Right hindlimb (tissue), 1 donor: ENCODE measurements around the gene PRSS27.
"Not testable (repeated sequence)": the region's sequence is repeated elsewhere in the genome, so short reads cannot be mapped to it uniquely, and the experiment has no call there.

ENCODE experiments used
- DNase-seq: peaks from one replicate; pipeline ENCODE4 v3.0.0-alpha.2; 2018

Gene PRSS27

DNA sequence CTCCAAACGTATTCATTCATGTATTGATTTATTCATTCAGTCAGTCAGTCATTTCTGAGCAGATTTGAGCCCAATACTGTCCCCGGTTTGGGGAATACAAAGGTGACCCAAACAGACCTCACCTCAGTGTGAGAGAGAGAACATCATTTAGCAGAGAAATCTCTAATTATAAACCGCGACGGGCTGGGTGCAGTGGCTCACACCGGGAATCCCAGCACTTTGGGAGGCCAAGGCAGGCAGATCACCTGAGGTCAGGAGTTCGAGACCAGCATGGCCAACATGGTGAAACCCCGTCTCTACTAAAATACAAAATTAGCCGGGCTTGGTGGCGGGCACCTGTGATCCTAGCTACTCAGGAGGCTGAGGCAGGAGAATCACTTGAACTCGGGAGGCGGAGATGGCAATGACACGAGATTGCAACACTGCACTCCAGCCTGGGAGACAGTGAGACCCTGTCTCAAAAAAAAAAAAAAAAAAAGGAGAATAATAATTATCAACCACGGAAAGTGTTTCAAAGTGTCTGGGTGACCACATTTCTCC is 1.7 kb upstream of the PRSS27 start:
- DNase-seq, result not testable (repeated sequence)

DNA sequence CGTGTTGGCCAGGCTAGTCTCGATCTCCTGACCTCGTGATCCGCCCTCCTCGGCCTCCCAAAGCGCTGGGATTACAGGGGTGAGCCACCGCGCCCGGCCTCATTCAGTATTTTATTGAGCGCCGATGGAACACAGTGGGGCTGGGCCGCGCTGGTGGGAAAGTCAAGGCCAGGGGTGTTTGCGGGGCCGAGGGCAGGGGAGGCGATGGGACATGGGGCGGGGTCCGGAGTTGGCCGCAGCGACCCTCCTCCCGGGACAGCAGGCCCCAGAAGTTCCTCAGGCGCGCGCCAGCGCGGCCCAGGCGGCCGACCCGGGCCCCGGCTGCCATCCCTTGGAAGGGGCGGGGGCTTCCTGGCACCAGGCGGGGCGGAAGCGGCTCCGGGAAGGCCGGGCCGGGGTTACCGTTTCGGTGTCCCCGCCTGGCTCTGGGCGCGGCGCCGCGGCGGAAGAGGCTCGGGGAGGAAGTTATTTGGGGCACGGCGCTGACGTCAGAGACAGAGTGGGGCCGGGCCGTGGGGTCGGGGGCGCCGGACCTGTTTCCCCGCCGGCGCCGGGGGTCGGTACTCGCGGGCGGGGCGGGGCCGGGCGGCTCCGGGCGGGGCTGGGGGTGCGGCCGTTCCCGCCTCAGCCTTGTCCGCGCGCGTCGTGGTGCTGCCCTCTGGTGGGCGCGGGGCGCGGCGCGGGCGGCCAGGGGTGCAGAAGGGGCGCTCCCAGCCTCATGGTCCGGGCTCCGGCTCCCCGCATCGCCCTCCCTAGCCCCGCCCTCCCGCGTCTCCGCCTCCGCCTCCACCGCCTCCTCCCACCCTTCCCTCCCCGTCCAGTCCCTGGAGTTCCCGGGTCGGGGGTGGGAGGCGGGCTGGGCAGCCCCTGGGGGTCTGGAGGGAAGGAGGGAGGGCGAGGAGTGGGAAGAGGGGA is 952 bp upstream of the PRSS27 start:
- peak; percentile 88 for DNase-seq

- DNase-seq, result no peak
Observed at GRCh38 chr16:2719328-2720063, 528 bp downstream of the PRSS27 start.

GRCh38 chr16:2717383-2718263 is 2.4 kb downstream of the PRSS27 start:
- no peak for DNase-seq

GRCh38 chr16:2716948-2717347 is 3.1 kb downstream of the PRSS27 start:
- no peak for DNase-seq

DNA sequence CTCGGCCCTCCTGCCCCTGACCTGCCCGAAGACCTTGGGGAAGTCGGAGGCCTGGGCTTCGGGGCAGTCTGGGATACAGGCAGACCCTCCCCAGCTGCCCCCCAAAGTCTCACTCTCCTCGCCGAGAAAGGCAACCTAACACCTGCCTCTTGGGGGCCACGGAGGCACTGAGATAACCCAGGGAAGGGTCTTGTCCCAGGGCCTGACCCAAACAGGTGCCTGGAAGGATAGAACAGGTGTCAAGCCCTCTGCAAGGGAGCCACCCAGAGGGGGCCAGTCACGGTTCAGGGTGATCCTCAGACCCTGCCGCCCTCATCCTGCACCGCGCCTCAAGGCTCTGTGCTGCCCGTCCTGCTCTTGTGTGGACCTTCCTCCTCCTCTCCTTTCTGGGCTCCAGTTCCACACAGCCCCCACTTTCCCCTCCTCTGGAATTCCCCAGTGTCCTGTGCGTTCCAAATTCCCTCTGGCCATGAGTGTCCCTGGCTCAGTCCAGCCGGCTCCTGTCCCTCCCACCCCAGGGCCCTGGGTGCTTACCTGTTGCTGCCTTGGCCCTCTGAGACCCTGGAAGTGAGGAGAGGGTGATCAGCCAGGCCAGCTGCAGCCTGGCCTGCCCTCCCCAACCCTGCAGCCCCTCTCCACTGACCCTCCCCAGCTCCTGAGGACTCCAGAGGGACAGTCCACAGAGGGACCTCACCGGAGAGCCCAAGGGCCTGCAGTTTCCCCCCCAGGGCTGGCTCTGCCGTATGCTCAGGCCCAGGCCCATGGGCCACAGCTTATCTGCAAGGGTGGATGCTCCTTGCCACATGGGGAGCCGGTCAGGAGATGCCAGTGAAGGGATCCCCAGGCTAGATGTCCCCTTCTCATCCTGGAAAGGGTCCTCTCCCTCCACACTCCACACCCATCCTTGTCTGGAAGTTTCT is 3.8 kb downstream of the PRSS27 start:
- no peak for DNase-seq

DNA sequence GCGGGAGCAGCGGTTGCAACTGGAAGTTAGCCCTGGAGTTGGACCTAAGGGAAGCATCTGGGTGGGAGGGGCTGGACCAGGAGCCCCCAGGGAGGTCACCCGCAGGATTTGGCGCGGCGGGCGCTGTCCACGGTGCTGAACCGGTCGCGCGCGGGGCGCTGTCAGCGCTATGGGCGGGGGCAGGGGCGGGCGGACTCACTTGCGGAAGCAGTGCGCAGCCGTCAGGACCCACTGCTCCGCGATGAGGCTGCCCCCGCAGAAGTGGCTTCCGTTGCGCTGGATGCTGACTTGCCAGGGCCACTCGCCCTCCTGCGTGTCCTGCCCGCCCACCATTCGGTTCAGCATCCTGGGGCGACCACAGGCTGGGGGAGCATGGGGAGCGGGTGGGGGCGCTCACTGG is 4.5 kb downstream of the PRSS27 start:
- peak; percentile 77 for DNase-seq

GRCh38 chr16:2715064-2715463 is 5.0 kb downstream of the PRSS27 start:
- DNase-seq, result no peak

- no peak for DNase-seq
Observed at GRCh38 chr16:2713985-2714774, 5.8 kb downstream of the PRSS27 start.

- no peak for DNase-seq
Observed at GRCh38 chr16:2713523-2713922, 6.5 kb downstream of the PRSS27 start.

DNA sequence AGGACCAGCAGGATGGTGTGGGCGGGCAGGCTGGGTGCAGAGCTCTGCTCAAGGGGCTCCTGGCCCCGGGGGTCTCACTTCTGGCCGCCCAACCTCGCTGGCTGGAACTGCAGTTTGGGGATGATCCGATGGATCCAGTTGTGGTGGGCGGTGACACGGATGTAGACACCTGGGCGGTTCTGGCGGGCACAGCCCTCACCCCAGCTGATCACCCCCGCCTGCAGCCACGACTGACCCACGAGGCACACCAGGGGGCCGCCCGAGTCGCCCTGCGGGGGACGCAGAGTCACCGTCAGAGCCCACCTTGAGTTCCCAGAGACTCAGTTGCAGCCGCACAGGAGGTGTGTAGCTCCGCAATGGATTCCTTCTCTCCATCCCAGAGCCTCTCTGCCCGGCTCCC is 7.5 kb downstream of the PRSS27 start:
- DNase-seq, result no peak

GRCh38 chr16:2712063-2712441 is 8.0 kb downstream of the PRSS27 start:
- no peak for DNase-seq

DNA sequence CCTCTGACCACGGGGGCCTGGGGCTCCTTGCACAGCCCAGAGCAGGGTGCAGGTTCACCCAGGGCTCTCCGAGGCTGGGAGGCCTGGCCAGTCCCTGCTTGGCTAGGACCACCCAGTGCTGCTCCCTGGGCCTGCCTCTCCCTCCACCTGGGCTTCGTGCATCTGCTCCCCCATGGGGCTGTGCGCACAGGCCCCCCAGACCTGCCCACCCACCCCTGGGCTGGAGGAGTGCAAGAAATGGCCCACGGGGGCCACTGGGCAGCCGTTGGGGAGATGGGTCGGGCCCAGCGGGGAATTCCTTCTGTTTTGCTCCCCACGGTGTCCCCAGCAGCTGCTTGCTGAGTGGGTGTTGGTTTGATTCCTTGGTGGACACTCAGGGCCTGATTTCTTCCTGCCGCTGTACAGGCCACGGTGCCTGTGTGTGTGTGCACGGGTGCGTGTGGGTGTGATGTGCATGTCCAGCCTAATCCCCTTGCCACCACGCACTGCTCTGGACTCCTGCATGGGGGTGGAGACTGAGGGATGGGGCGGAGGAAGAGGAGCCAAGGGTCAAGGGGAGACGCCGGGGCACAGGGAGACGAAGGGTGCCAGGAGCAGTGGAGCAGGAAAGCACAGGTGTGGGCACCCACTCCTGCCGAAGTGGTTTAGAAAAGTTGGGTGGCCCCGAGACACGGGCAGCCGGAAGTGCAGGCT is 8.5 kb downstream of the PRSS27 start:
- DNase-seq, result no peak

DNA sequence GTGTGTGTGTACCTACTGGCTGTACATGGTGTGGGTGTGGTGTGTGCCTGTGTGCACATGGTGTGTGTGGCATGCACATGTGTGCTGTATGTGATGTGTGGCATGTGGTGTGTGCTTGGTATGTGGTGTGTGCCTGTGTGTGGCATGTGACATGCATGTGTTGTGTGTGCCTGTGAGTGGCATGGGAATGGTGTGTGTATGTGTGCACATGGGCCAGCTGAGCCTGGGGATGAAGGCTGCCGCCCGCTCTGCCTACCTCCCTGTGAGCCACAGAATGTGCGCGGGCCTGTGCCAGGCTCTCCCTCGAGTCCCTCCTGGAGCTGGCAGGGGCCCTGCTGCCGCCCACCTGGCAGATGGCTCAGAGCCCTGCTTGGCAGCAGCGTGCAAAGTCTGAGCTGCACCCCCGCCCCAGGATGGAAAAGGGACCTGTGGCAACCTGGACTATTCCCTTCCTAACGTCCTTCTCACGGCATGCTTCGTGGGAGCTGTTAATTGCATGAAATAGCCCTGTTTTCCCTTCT is 9.3 kb downstream of the PRSS27 start:
- no peak for DNase-seq

GRCh38 chr16:2710021-2710710 is 9.9 kb downstream of the PRSS27 start:
- DNase-seq, result no peak

- no peak for DNase-seq
Observed at GRCh38 chr16:2709588-2709984, 10.4 kb downstream of the PRSS27 start.

- no peak for DNase-seq
Observed at GRCh38 chr16:2708955-2709587, 11.0 kb downstream of the PRSS27 start.

DNA sequence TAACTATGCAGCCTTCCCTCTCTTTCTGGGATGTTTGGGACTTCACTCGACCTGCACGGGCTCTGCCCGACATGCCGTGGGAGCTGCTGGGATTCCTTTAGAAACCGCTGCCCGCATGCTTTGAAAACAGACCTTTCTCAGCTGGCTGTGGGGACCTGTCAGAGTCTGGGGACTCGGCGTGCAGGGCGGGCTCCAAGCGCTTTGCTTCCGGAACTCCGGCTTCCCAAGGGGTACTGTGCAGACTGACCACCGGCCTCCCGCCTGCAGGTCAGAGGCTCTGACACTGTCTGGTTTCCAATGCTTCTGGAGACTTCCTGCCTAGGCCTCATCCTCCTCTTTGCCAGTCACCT is 11.8 kb downstream of the PRSS27 start:
- DNase-seq, result no peak
